Neuronal stem cell (in vitro differentiated cells): ENCODE data around the gene PPA2.

Source experiments
- DNase-seq: peaks from one replicate; pipeline ENCODE4 v3.0.0-alpha.2; 2013; ENCODE audit warnings: low spot score
- H2AFZ ChIP-seq: one replicate; pipeline ENCODE4 v1.6.1; 2013; ENCODE audit warnings: mild to moderate bottlenecking, low read length, inconsistent platforms
- H2AK5ac ChIP-seq: 2 replicates; pipeline ENCODE4 v1.6.1; 2013; ENCODE audit warnings: low read depth, mild to moderate bottlenecking, inconsistent platforms, low read length, moderate library complexity, mixed read lengths
- H2BK120ac ChIP-seq: 2 replicates; pipeline ENCODE4 v1.6.1; 2013; ENCODE audit warnings: low read depth, mild to moderate bottlenecking, inconsistent platforms, low read length, moderate library complexity, mixed read lengths
- H2BK12ac ChIP-seq: one replicate; pipeline ENCODE4 v1.6.1; 2013; ENCODE audit warnings: low read length, inconsistent platforms
- H2BK15ac ChIP-seq: 2 replicates; pipeline ENCODE4 v1.6.1; 2013; ENCODE audit warnings: mild to moderate bottlenecking, low read length, inconsistent platforms, mixed read lengths
- H2BK5ac ChIP-seq: one replicate; pipeline ENCODE4 v1.6.1; 2013; ENCODE audit warnings: inconsistent platforms, mild to moderate bottlenecking, low read length, moderate library complexity
- H3K14ac ChIP-seq: one replicate; pipeline ENCODE4 v1.6.1; 2013; ENCODE audit warnings: low read length, inconsistent platforms
- H3K18ac ChIP-seq: 2 replicates; pipeline ENCODE4 v1.6.1; 2013; ENCODE audit warnings: low read length, inconsistent platforms
- H3K23ac ChIP-seq: 2 replicates; pipeline ENCODE4 v1.6.1; 2013; ENCODE audit warnings: low read depth, mild to moderate bottlenecking, mixed read lengths, low read length, inconsistent platforms; ENCODE audit not compliant: poor library complexity
- H3K27ac ChIP-seq: replicated peaks from 3 replicates; pipeline ENCODE4 v1.5.1; 2013; ENCODE audit warnings: low read length, inconsistent platforms
- H3K27me3 ChIP-seq, 3 experiments: 2 replicates each; pipeline ENCODE4 v1.6.1; 2013; ENCODE audit warnings: low read length in 3 of 3, mild to moderate bottlenecking in 2 of 3, inconsistent platforms in 1 of 3, low read depth in 1 of 3, mixed read lengths in 1 of 3, moderate library complexity in 1 of 3; ENCODE audit not compliant: control insufficient read depth in 3 of 3, insufficient read depth in 3 of 3
- H3K36me3 ChIP-seq, 2 donors: replicated peaks in 1 of 2; 2 replicates each; pipeline ENCODE4 v1.6.1; 2013; ENCODE audit warnings: low read length in 2 of 2; ENCODE audit not compliant: control insufficient read depth in 2 of 2, insufficient read depth in 2 of 2
- H3K4ac ChIP-seq: 2 replicates; pipeline ENCODE4 v1.6.1; 2013; ENCODE audit warnings: inconsistent platforms, mild to moderate bottlenecking, low read length, moderate library complexity
- H3K4me1 ChIP-seq, 2 donors: 1 replicate in 1 of 2; 2 replicates in 1 of 2; pipeline ENCODE4 v1.6.1; 2013; ENCODE audit warnings: low read length in 2 of 2, low read depth in 1 of 2; ENCODE audit not compliant: control insufficient read depth in 2 of 2, insufficient read depth in 1 of 2
- H3K4me2 ChIP-seq: one replicate; pipeline ENCODE4 v1.6.1; 2013; ENCODE audit warnings: mild to moderate bottlenecking, low read length, inconsistent platforms; ENCODE audit not compliant: insufficient read depth, poor library complexity, severe bottlenecking
- H3K4me3 ChIP-seq, 2 donors: 2 replicates each; pipeline ENCODE4 v1.5.1; 2013; ENCODE audit warnings: low read length in 2 of 2, mild to moderate bottlenecking in 2 of 2, inconsistent platforms in 1 of 2, moderate library complexity in 1 of 2
- H3K79me1 ChIP-seq: one replicate; pipeline ENCODE4 v1.6.1; 2013; ENCODE audit warnings: low read depth, mild to moderate bottlenecking, inconsistent platforms, low read length, moderate library complexity
- H3K9ac ChIP-seq: one replicate; pipeline ENCODE4 v1.6.1; 2013; ENCODE audit warnings: mild to moderate bottlenecking, low read depth, low read length, inconsistent platforms; ENCODE audit not compliant: poor library complexity
- H3K9me3 ChIP-seq, 2 donors: replicated peaks in 1 of 2; 2 replicates each; pipeline versions ENCODE3 to v1.6.1; 2013; ENCODE audit warnings: low read length in 2 of 2, mild to moderate bottlenecking in 2 of 2, inconsistent platforms in 1 of 2, low read depth in 1 of 2, mixed read lengths in 1 of 2, moderate library complexity in 1 of 2; ENCODE audit not compliant: control insufficient read depth in 2 of 2, insufficient read depth in 1 of 2
- H4K8ac ChIP-seq: one replicate; pipeline ENCODE4 v1.6.1; 2013; ENCODE audit warnings: low read depth, mild to moderate bottlenecking, inconsistent platforms, low read length, moderate library complexity
- H4K91ac ChIP-seq: one replicate; pipeline ENCODE4 v1.6.1; 2013; ENCODE audit warnings: low read length, low read depth, mild to moderate bottlenecking, inconsistent platforms; ENCODE audit not compliant: poor library complexity
- WGBS, 2 donors: extraction: QIAGEN DNeasy Blood & Tissue Kit; methylation state at CpG; one replicate each; pipeline ENCODE4 v1.1.7; 2013; ENCODE audit warnings: missing lambda C conversion rate in 2 of 2, mixed read lengths in 1 of 2; ENCODE audit not compliant: insufficient read length in 2 of 2, insufficient replicate concordance in 1 of 2; ENCODE audit errors: extremely low coverage in 2 of 2; 5-methylcytosine and 5-hydroxymethylcytosine counted together

PPA2 gene

DNA sequence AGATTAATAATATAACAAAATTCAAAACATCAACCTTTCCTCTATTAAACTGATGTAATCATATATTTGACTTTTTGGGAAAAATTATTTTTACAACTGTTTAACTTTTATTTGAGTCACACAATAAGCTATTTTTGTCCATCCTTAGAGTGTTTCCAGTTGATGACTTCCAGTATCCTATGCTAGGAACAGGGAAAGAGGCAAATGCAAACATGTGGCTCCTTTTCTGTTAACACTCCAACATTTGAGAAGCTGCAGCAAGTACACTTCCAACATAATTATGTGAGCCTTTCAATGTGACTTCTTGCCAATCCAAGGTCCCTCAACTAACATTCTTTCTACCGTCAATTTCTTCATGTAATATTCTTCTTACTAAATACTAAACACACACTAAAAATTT lies 117.7 kb downstream of the PPA2 start:
- no peaks in the 10 kb centered on the region for H3K27me3 ChIP-seq
- no peak overlapping the region for H3K18ac ChIP-seq
- H3K14ac ChIP-seq, result no peak overlapping the region
- H4K8ac ChIP-seq, result no peak overlapping the region
- H2BK15ac ChIP-seq, result no peak overlapping the region
- H3K27ac ChIP-seq, result no peak overlapping the region
- no peak overlapping the region for H2AK5ac ChIP-seq
- H3K4me3 ChIP-seq, result no peak overlapping the region
- H2AFZ ChIP-seq, result no peak overlapping the region
- H3K4ac ChIP-seq, result no peak overlapping the region
- H3K23ac ChIP-seq, result no peak overlapping the region
- no peak for DNase-seq
- WGBS, 2 donors, result 100% methylated on average over 1 of the region's 1 CpG
- H3K36me3 ChIP-seq, result peaks cover 0 to 4% of the 10 kb centered on the region in 2 donors
- no peak overlapping the region for H4K91ac ChIP-seq
- H3K4me2 ChIP-seq, result no peak overlapping the region
- no peaks in the 10 kb centered on the region for H3K79me1 ChIP-seq
- H2BK120ac ChIP-seq, result no peak overlapping the region
- H3K9ac ChIP-seq, result no peak overlapping the region
- H3K4me1 ChIP-seq, result no peaks in the 10 kb centered on the region
- no peak overlapping the region for H2BK12ac ChIP-seq
- H3K9me3 ChIP-seq, result no peaks in the 10 kb centered on the region
- no peak overlapping the region for H2BK5ac ChIP-seq

DNA sequence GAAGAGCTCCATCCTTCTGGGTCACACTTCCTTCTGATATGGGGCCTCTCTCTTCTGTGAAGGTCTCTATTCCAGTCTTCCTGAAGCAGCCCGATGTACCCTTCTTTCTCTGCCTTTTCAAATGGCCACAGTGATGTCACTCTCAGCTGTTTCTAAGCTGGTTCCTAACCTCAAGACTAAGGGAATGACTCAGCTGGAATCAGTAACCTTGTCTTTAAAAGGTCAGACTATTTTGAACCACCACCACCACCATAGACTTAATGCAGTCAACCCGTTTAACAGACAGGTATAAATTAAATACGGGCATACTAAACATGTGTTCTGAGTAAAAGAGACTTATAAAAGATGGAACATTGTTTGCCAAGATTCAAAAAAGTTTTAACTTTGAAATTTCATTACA lies 121.0 kb downstream of the PPA2 start:
- Histone ChIP-seq H4K91ac (no peak overlapping the region), H2BK5ac (no peak overlapping the region), H3K23ac (no peak overlapping the region), H3K18ac (no peak overlapping the region), H3K4me2 (no peak overlapping the region), H3K27me3 (no peaks in the 10 kb centered on the region), H3K4ac (no peak overlapping the region), H3K14ac (no peak overlapping the region), H3K27ac (no peak overlapping the region), H2AK5ac (no peak overlapping the region), H4K8ac (no peak overlapping the region), H2BK15ac (no peak overlapping the region), H2BK120ac (no peak overlapping the region), H3K79me1 (no peaks in the 10 kb centered on the region), H3K9ac (no peak overlapping the region), H3K4me3 (no peak overlapping the region), H2BK12ac (no peak overlapping the region), H3K9me3 (no peaks in the 10 kb centered on the region), H3K36me3 (no peaks in the 10 kb centered on the region), H3K4me1 (no peaks in the 10 kb centered on the region), H2AFZ (no peak overlapping the region)
- no CpG with 5 or more reads among the region's 3 CpGs for WGBS, 2 donors
- no peak for DNase-seq

- H4K8ac ChIP-seq, result no peak overlapping the region
- H3K9ac ChIP-seq, result no peak overlapping the region
- WGBS, 2 donors, result no CpG with 5 or more reads among the region's 2 CpGs
- H2BK120ac ChIP-seq, result no peak overlapping the region
- no peak overlapping the region for H3K23ac ChIP-seq
- no peaks in the 10 kb centered on the region for H3K36me3 ChIP-seq
- H3K4me1 ChIP-seq, result no peaks in the 10 kb centered on the region
- no peak overlapping the region for H3K4me3 ChIP-seq
- H2BK5ac ChIP-seq, result no peak overlapping the region
- no peaks in the 10 kb centered on the region for H3K9me3 ChIP-seq
- no peaks in the 10 kb centered on the region for H3K79me1 ChIP-seq
- no peak overlapping the region for H3K4ac ChIP-seq
- no peak overlapping the region for H3K27ac ChIP-seq
- no peak for DNase-seq
- H3K27me3 ChIP-seq, result no peaks in the 10 kb centered on the region
- no peak overlapping the region for H2BK15ac ChIP-seq
- H2BK12ac ChIP-seq, result no peak overlapping the region
- H4K91ac ChIP-seq, result no peak overlapping the region
- H3K4me2 ChIP-seq, result no peak overlapping the region
- no peak overlapping the region for H2AK5ac ChIP-seq
- H3K14ac ChIP-seq, result no peak overlapping the region
- no peak overlapping the region for H2AFZ ChIP-seq
- no peak overlapping the region for H3K18ac ChIP-seq
Measured at GRCh38 chr4:105351861-105352260, 122.0 kb downstream of the PPA2 start.

DNA sequence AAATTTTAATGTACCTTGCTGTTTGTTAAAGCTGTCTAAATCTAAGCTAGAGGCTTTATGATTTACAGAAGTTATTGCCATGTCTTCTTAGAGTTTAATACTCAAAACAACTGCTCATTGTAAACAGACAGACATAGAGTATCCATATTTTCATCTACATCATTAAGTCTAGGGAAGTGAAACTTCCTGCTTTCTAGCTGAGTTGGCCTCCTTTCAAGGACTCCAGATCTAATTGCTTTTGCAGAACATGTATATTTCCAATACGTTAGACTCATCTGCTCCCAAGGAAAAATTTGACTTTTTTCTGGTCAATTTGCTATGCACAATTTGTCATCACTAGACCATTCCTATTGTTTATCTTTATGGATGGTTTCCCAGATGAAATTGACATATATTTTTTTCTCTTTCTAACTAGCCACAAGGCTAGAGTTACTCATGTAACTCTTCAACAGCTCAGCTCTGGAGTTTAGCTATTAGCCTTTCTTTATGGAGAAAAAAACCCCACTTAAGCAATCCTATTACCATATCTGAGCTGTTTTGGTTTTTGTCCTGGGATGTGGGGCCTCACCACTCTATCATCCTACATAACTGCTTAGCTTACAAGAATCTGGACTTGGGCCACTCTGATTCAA lies 122.9 kb downstream of the PPA2 start:
- H3K9ac ChIP-seq, result no peak overlapping the region
- no peak overlapping the region for H2BK12ac ChIP-seq
- no peak overlapping the region for H3K14ac ChIP-seq
- H3K4me3 ChIP-seq, result no peak overlapping the region
- no peaks in the 10 kb centered on the region for H3K79me1 ChIP-seq
- no peaks in the 10 kb centered on the region for H3K4me1 ChIP-seq
- no peak overlapping the region for H4K91ac ChIP-seq
- no peak overlapping the region for H3K18ac ChIP-seq
- H2AK5ac ChIP-seq, result no peak overlapping the region
- H2BK120ac ChIP-seq, result no peak overlapping the region
- DNase-seq, result no peak
- WGBS, 2 donors, result no CpG with 5 or more reads among the region's 1 CpG
- no peak overlapping the region for H3K23ac ChIP-seq
- no peak overlapping the region for H2BK5ac ChIP-seq
- H2AFZ ChIP-seq, result no peak overlapping the region
- H3K36me3 ChIP-seq, result no peaks in the 10 kb centered on the region
- no peaks in the 10 kb centered on the region for H3K27me3 ChIP-seq
- H3K4me2 ChIP-seq, result no peak overlapping the region
- no peak overlapping the region for H3K4ac ChIP-seq
- H2BK15ac ChIP-seq, result no peak overlapping the region
- H3K9me3 ChIP-seq, result no peaks in the 10 kb centered on the region
- no peak overlapping the region for H3K27ac ChIP-seq
- H4K8ac ChIP-seq, result no peak overlapping the region
